Measurements from ENCODE around the gene BLOC1S5.

Gene BLOC1S5

GRCh38 chr6:8105791-8106190 is 41.6 kb upstream of the BLOC1S5 start:
- no peak overlapping the region for H3K4me3 ChIP-seq (ENCODE audit: low read depth, low read length)
- no peak for TF ChIP-seq CTCF (IDR thresholded peaks at IDR 0.05; ENCODE audit: control insufficient read depth, extremely low read depth, insufficient read depth)
- no peak for DNase-seq (ENCODE audit: low read depth)

DNA sequence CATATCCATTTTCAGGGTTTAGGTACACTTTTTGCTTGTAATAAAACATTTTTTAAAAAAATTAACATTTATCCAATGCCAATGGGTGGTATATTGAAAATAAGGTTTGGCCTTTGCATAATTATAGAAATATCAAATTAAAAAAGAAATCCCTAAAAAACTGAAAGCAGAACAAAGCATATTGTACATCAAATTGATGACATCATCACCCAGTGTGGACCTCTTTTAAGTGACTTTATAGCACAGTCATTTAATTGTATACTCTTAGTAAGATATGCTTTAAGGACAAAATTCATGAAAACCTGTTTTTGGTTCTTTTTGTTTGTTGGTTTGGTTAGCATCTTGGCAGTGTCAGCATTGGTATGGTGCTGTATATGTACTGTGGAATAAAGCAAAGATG is 39.5 kb upstream of the BLOC1S5 start:
- H3K4me3 ChIP-seq (ENCODE audit: low read depth, low read length) = no peak overlapping the region; the same call in 1 of the 2 replicates
- no peak for TF ChIP-seq CTCF (IDR thresholded peaks at IDR 0.05; ENCODE audit: control insufficient read depth, extremely low read depth, insufficient read depth)
- DNase-seq (ENCODE audit: low read depth) = no peak

DNA sequence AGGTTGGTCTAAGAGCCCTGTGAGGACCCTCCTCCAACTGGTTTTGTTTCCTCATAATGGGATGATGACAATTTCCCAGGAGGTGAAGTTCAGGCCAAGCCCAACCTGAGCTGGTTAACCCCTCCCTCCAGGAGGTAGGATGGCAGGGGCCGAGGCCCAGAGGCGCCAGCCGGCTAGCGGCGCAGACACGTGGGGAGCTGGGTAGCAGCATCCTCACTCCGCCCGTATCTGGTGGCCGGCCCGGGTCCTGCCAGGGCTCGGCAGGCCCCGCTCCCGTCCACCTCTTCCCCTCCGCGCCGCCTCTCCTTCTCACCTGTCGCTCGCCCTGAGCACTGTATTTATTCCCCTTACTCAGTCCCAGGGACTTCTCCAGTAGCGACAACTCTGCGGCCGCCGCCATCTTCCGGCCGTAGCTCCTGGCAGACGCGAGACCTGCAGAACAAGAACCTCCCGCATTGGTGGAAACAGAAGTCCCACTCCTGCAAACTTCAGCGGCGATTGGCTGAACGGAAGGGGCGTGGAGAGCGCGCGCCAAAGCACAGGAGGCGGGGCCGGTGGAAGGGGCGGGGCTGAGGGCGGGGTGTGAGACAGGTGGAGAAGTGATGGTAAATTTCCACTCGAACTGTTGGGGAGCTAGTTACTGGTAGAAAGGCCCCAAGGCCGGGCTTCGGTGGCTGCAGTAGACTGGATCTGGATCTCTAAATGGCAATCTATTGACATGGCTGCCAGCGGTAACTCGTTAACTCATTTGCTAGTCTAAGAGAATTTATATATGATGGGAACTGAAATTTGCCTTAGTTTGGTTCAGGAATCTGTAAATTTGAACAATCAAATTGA is 38.2 kb upstream of the BLOC1S5 start, which contains the start of gene EEF1E1:
Gene EEF1E1 (minus strand): TSS at position 427 of the 837 bp plus-strand sequence. CDS start 27 bp downstream, at position 400.
- peak; percentile 92 for DNase-seq (ENCODE audit: low read depth)
- peak within 1 kb of the TSS; percentile 91 for H3K4me3 ChIP-seq (ENCODE audit: low read depth, low read length)
- no peak for TF ChIP-seq CTCF (IDR thresholded peaks at IDR 0.05; ENCODE audit: control insufficient read depth, extremely low read depth, insufficient read depth)

DNA sequence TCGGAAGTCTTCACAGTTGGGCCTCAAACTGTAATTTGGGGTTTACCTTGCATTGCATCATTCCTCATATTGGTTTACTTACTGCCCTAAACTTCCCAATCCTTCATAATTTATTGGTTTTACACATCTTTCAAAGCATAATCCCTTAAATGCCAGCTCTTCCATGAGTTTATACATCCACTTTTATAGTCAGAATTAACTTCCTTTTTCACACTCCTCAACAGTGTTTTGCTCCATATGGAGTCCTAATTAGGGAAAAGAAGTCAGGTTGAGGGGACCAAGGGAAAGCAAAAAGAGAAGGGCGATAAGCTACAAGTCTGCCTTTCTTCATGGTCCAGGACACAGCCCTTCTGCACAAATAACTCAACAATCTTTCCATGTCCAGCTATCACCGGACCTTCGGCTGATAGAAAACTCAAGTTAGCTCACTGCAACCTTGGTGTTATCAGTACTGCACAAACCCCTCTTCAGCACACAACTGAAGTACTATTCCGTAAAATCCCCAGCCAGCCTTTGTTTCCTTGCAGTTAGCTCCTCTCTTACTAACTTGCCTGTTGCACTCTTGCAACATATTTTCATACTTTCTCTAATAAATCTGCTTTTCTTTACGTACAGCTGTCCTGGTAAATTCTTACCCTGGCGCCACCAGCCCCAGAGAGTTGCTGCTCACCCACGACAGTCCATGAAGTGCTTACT is 36.1 kb upstream of the BLOC1S5 start:
- DNase-seq (ENCODE audit: low read depth) = no peak
- no peak for TF ChIP-seq CTCF (IDR thresholded peaks at IDR 0.05; ENCODE audit: control insufficient read depth, extremely low read depth, insufficient read depth)
- H3K4me3 ChIP-seq (ENCODE audit: low read depth, low read length) = no peak overlapping the region

DNA sequence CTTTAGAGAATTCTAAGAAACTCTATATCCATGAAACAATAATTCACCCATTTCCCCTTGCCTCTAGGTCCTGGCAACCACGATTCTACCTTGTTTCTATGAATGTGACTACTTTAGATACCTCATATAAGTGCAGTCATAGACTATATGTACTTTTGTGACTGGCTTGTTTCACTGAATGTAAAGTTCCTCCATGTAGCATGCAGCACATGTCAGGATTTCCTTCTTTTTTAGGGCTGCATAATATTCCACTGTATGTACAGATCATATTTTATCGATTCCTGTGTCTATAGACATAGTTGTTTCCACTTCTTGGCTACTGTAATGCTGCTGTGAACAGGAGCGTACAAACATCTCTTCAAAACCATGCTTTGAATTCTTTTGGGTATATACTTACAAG is 26.5 kb upstream of the BLOC1S5 start:
- DNase-seq (ENCODE audit: low read depth) = no peak
- no peak overlapping the region for H3K4me3 ChIP-seq (ENCODE audit: low read depth, low read length)
- no peak for TF ChIP-seq CTCF (IDR thresholded peaks at IDR 0.05; ENCODE audit: control insufficient read depth, extremely low read depth, insufficient read depth)

GRCh38 chr6:8088886-8089285 is 24.7 kb upstream of the BLOC1S5 start:
- H3K4me3 ChIP-seq (ENCODE audit: low read depth, low read length) = no peak overlapping the region
- no peak for DNase-seq (ENCODE audit: low read depth)
- TF ChIP-seq CTCF (IDR thresholded peaks at IDR 0.05; ENCODE audit: control insufficient read depth, extremely low read depth, insufficient read depth) = no peak
